GM21367 (cell line): ENCODE data around the gene MOV10.

Source experiments
- ATAC-seq: cut with Tn5 transposase; IDR thresholded peaks from one replicate; pipeline ENCODE4 v1.9.1; 2021; ENCODE audit not compliant: unreplicated experiment

Gene MOV10

GRCh38 chr1:112698366-112699310 is 24.2 kb downstream of the MOV10 start:
- no peak for ATAC-seq

GRCh38 chr1:112699425-112700144 is 25.1 kb downstream of the MOV10 start:
- ATAC-seq: no peak

- ATAC-seq: peak; percentile 35
These were observed 26.1 kb downstream of the MOV10 start for GRCh38 chr1:112700290-112701226.

GRCh38 chr1:112701227-112702066 is 27.0 kb downstream of the MOV10 start:
- no peak for ATAC-seq

- no peak for ATAC-seq
These were observed 27.6 kb downstream of the MOV10 start for GRCh38 chr1:112702067-112702395.

GRCh38 chr1:112702420-112703261 is 28.2 kb downstream of the MOV10 start:
- ATAC-seq: no peak

- ATAC-seq: no peak
These were observed 29.2 kb downstream of the MOV10 start for GRCh38 chr1:112703706-112704105.

GRCh38 chr1:112704391-112704933 is 30.0 kb downstream of the MOV10 start:
- no peak for ATAC-seq

GRCh38 chr1:112704934-112705627 is 30.6 kb downstream of the MOV10 start:
- ATAC-seq: peak; percentile 51

- ATAC-seq: peak; percentile 49
These were observed 32.2 kb downstream of the MOV10 start, which contains the start of gene RHOC for GRCh38 chr1:112706505-112707220. Gene RHOC (minus strand): TSS chr1:112707127. CDS start chr1:112703799, 3,328 bp downstream.

GRCh38 chr1:112707221-112708001 is 33.0 kb downstream of the MOV10 start:
- ATAC-seq: peak; percentile 45

GRCh38 chr1:112708002-112708448 is 33.6 kb downstream of the MOV10 start:
- no peak for ATAC-seq

- ATAC-seq: no peak
These were observed 34.0 kb downstream of the MOV10 start for GRCh38 chr1:112708489-112708888.

GRCh38 chr1:112710159-112710558 is 35.7 kb downstream of the MOV10 start:
- no peak for ATAC-seq

GRCh38 chr1:112710586-112710985 is 36.1 kb downstream of the MOV10 start:
- ATAC-seq: no peak

GRCh38 chr1:112711041-112711440 is 36.6 kb downstream of the MOV10 start:
- no peak for ATAC-seq

- no peak for ATAC-seq
These were observed 37.2 kb downstream of the MOV10 start for GRCh38 chr1:112711670-112712069.
